HepG2 (cell line): Measurements from ENCODE around the gene RAB3C. TPM values are rescaled to one million over a fixed set of nuclear protein-coding genes. Genes with fewer than 3 reads are reported as not detected.

ENCODE experiments used
- ATAC-seq: fragments of 200-7000 bp; cut with Tn5 transposase; 3 replicates; pipeline ENCODE4 v1.9.1; 2020; ENCODE audit warnings: mild to moderate bottlenecking, moderate library complexity
- BruUV-seq: library from RNA; stranded (reverse); fragments of 400-500 nt; replicated peaks from 2 replicates; lab custom pipeline; 2021; lab: Mats Ljungman, UMichigan
- CTCF ChIA-PET: fragments of 300-600 bp; formaldehyde crosslinking; extraction: SDS; loops from one replicate; lab custom pipeline; 2021; ENCODE audit warnings: low total read pairs, inconsistent platforms, low intra/inter-chr PET ratio; lab: Yijun Ruan, JAX
- POLR2A ChIA-PET: fragments of 350-600 bp; sonication (Branson Sonifier 250); formaldehyde crosslinking; loops from one replicate; lab custom pipeline; 2020; ENCODE audit warnings: antibody characterized with exemption, inconsistent platforms; lab: Yijun Ruan, JAX
- DNase-seq: peaks from one replicate; pipeline ENCODE4 v3.0.0-alpha.2; 2015; ENCODE audit warnings: low spot score
- FAIRE-seq: peaks from 3 replicates; lab custom pipeline; 2011; peaks lifted over from hg19 to GRCh38; lab: Jason Lieb, UNC
- H2AFZ ChIP-seq: one replicate; pipeline ENCODE4 v1.6.1; 2011; ENCODE audit warnings: low read length, inconsistent platforms
- H3K27ac ChIP-seq: fragments of 300-600 bp; 3 replicates; pipeline ENCODE4 v1.8.0; 2011; ENCODE audit warnings: mixed run types, mild to moderate bottlenecking, mixed read lengths, low read length, inconsistent platforms; ENCODE audit not compliant: insufficient read depth; ENCODE audit errors: extremely low read length
- H3K27me3 ChIP-seq, 2 experiments: fragments of 200-600 bp in 1 of 2; 2 replicates in 1 of 2; 3 replicates in 1 of 2; pipeline versions ENCODE4 v1.6.0 to v1.8.0; 2011; ENCODE audit warnings: low read length in 2 of 2, mild to moderate bottlenecking in 2 of 2, moderate library complexity in 2 of 2, inconsistent platforms in 1 of 2; ENCODE audit not compliant: insufficient read depth in 2 of 2, control insufficient read depth in 1 of 2
- H3K36me3 ChIP-seq, 2 experiments: fragments of 200-600 bp in 1 of 2; replicated peaks in 1 of 2; 2 replicates in 1 of 2; 3 replicates in 1 of 2; pipeline versions ENCODE4 v1.5.1 to v1.8.0; 2011; ENCODE audit warnings: low read length in 2 of 2, inconsistent platforms in 1 of 2; ENCODE audit not compliant: insufficient read depth in 2 of 2, control insufficient read depth in 1 of 2
- H3K4me1 ChIP-seq: 2 replicates; pipeline ENCODE4 v1.5.1; 2012; ENCODE audit warnings: low read length, inconsistent platforms; ENCODE audit not compliant: insufficient read depth
- H3K4me2 ChIP-seq: 2 replicates; pipeline ENCODE4 v1.6.0; 2011; ENCODE audit warnings: low read depth, low read length, inconsistent platforms
- H3K4me3 ChIP-seq, 3 experiments: fragments of 200-600 bp in 1 of 3; sonication (generic), shearing (Covaris generic) in 1 of 3; replicated peaks in 1 of 3; 2 replicates each; pipeline ENCODE4 v1.5.1; 2011 to 2016; ENCODE audit warnings: low read length in 3 of 3, inconsistent platforms in 2 of 3, low read depth in 2 of 3, mild to moderate bottlenecking in 2 of 3, control low read depth in 1 of 3, mixed read lengths in 1 of 3; ENCODE audit not compliant: insufficient read depth in 1 of 3
- H3K79me2 ChIP-seq: one replicate; pipeline ENCODE4 v1.6.1; 2011; ENCODE audit warnings: low read length, inconsistent platforms; ENCODE audit not compliant: insufficient read depth
- H3K9ac ChIP-seq: 2 replicates; pipeline ENCODE4 v1.6.0; 2011; ENCODE audit warnings: mild to moderate bottlenecking, low read depth, low read length, inconsistent platforms; ENCODE audit not compliant: insufficient read depth
- H3K9me3 ChIP-seq: 2 replicates; pipeline ENCODE4 v1.5.1; 2012; ENCODE audit warnings: mild to moderate bottlenecking, low read length
- H4K20me1 ChIP-seq: 2 replicates; pipeline ENCODE4 v1.6.0; 2011; ENCODE audit warnings: inconsistent platforms, mild to moderate bottlenecking, low read length, moderate library complexity; ENCODE audit not compliant: insufficient read depth
- HMG20A ChIP-seq: IDR thresholded peaks from 2 replicates; pipeline ENCODE4 v1.6.1; 2016; ENCODE audit warnings: borderline replicate concordance
- KDM1A ChIP-seq: IDR thresholded peaks from 2 replicates; pipeline ENCODE4 v1.6.1; 2016; ENCODE audit warnings: missing compliant biosample characterization
- SOX5 ChIP-seq: IDR thresholded peaks from 2 replicates; pipeline ENCODE4 v1.6.1; 2016; ENCODE audit warnings: borderline replicate concordance
- ZNF451 ChIP-seq: sonication (generic); formaldehyde crosslinking; IDR thresholded peaks from 2 replicates; pipeline ENCODE4 v1.5.0; 2020; ENCODE audit warnings: mild to moderate bottlenecking, missing genetic modification reagents
- WGBS: methylation state at CpG from one replicate; pipeline ENCODE4 v1.1.6; 2017; ENCODE audit warnings: low lambda C conversion rate; 5-methylcytosine and 5-hydroxymethylcytosine counted together
- in situ Hi-C: cut with HindIII; loops from 2 replicates; pipeline ENCODE4 v1.10.0; 2017; ENCODE audit warnings: low pct_unique_long_range_greater_than_20kb; ENCODE audit not compliant: extremely low pct_ligation_motif_present
- intact Hi-C: fragments of 100-400 bp; cut with micrococcal nuclease; formaldehyde crosslinking; loops from one replicate; pipeline ENCODE4 v1.10.0; 2022; ENCODE audit not compliant: unreplicated experiment
- polyA plus RNA-seq, 8 experiments: library from polyadenylated mRNA; depleted of rRNA in 3 of 8; stranded (reverse) in 7 of 8; unstranded in 1 of 8; fragments of >200 nt; fragmentation: Illumina TruSeq in 4 of 8; extraction: Trizol in 4 of 8; gene quantifications; 2 replicates each; pipeline versions ENCODE4 v1.2.1 to v1.2.3, GENCODE V29; 2011 to 2016; ENCODE audit warnings: low read depth in 4 of 8, missing spikeins in 1 of 8, mixed read lengths in 1 of 8; ENCODE audit not compliant: insufficient read depth in 1 of 8
- total RNA-seq, 5 experiments: library from RNA; depleted of rRNA; stranded (reverse); fragments of >200 nt; fragmentation: Illumina TruSeq; extraction: Trizol; gene quantifications; 2 replicates each; pipeline ENCODE4 v1.2.3, GENCODE V29; 2016; ENCODE audit warnings: low read depth in 1 of 5
- TF ChIP-seq, protein P1 (sequence below): sonication (generic); formaldehyde crosslinking; conservative IDR thresholded peaks from 2 replicates; pipeline ENCODE4 v1.8.1; 2023; ENCODE audit warnings: missing genetic modification reagents
- TF ChIP-seq, protein P2 (sequence below): sonication (generic); formaldehyde crosslinking; IDR thresholded peaks from 2 replicates; pipeline ENCODE4 v1.4.0; 2020; ENCODE audit warnings: mild to moderate bottlenecking, low read depth, missing genetic modification reagents
- TF ChIP-seq, protein P3 (sequence below): sonication (generic); formaldehyde crosslinking; IDR thresholded peaks from 2 replicates; pipeline ENCODE4 v1.5.0; 2020; ENCODE audit warnings: missing genetic modification reagents, mild to moderate bottlenecking, borderline replicate concordance
- TF ChIP-seq, protein P4 (sequence below): sonication (generic); formaldehyde crosslinking; IDR thresholded peaks from one replicate; pipeline ENCODE4 v1.5.1; 2020; ENCODE audit warnings: mild to moderate bottlenecking, missing genetic modification reagents; ENCODE audit errors: not compliant biosample characterization
- TF ChIP-seq, protein P5 (sequence below): sonication (generic); formaldehyde crosslinking; IDR thresholded peaks from 2 replicates; pipeline ENCODE4 v1.4.0; 2020; ENCODE audit warnings: missing genetic modification reagents, mild to moderate bottlenecking, borderline replicate concordance
- TF ChIP-seq, protein P6 (sequence below): sonication (generic); formaldehyde crosslinking; IDR thresholded peaks from 2 replicates; pipeline ENCODE4 v1.5.0; 2020; ENCODE audit warnings: missing genetic modification reagents

RAB3C gene
- total and polyA plus RNA-seq, 2 of the 13 experiments (the other 11 are each of a cell fraction or from before 2014, with no cell fraction given) = not detected

DNA sequence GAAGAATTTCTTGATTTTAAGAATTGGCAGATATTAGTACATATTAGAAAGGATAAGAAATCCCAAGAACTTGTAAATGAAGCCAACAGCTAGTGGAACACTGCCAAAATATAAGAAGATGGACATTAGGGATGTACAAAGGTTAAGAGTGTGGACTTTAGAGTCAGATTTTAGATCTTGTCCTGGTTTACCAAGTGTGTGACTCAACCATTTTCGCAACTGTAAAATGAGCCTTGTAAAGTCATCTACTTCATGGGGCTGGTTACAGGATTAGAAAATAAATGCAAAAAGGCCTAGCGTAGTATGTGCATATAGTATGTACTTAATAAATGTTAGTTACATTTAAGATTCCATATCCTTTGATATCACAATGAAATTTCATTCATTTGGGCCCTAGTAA lies 260.0 kb downstream of the RAB3C start:
- intact Hi-C loops (no loop called here), in situ Hi-C loops (no loop called here)
- BruUV-seq = no TSS peak
- 20% methylated on average over 2 of the region's 2 CpGs for WGBS
- ATAC-seq (no peak), FAIRE-seq (no peak), DNase-seq (no peak)
- Histone ChIP-seq H3K9me3 (peaks cover 4% of the 10 kb centered on the region; the same call in 1 of the 2 replicates), H4K20me1 (no peaks in the 10 kb centered on the region), H3K27ac (no peak overlapping the region), H2AFZ (no peak overlapping the region), H3K36me3 (no peaks in the 10 kb centered on the region), H3K4me1 (no peaks in the 10 kb centered on the region), H3K27me3 (no peaks in the 10 kb centered on the region), H3K4me2 (no peak overlapping the region), H3K4me3 (no peak overlapping the region), H3K79me2 (no peaks in the 10 kb centered on the region), H3K9ac (no peak overlapping the region)
- ChIA-PET POLR2A (no interaction called here), CTCF (no interaction called here)
- TF ChIP-seq, protein P1, sequence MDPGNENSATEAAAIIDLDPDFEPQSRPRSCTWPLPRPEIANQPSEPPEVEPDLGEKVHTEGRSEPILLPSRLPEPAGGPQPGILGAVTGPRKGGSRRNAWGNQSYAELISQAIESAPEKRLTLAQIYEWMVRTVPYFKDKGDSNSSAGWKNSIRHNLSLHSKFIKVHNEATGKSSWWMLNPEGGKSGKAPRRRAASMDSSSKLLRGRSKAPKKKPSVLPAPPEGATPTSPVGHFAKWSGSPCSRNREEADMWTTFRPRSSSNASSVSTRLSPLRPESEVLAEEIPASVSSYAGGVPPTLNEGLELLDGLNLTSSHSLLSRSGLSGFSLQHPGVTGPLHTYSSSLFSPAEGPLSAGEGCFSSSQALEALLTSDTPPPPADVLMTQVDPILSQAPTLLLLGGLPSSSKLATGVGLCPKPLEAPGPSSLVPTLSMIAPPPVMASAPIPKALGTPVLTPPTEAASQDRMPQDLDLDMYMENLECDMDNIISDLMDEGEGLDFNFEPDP = no peak
- no peak for TF ChIP-seq HMG20A (CRISPR knock-in tag)
- no peak for TF ChIP-seq SOX5 (CRISPR knock-in tag)
- TF ChIP-seq, protein P2, sequence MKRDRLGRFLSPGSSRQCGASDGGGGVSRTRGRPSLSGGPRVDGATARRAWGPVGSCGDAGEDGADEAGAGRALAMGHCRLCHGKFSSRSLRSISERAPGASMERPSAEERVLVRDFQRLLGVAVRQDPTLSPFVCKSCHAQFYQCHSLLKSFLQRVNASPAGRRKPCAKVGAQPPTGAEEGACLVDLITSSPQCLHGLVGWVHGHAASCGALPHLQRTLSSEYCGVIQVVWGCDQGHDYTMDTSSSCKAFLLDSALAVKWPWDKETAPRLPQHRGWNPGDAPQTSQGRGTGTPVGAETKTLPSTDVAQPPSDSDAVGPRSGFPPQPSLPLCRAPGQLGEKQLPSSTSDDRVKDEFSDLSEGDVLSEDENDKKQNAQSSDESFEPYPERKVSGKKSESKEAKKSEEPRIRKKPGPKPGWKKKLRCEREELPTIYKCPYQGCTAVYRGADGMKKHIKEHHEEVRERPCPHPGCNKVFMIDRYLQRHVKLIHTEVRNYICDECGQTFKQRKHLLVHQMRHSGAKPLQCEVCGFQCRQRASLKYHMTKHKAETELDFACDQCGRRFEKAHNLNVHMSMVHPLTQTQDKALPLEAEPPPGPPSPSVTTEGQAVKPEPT (CRISPR knock-in tag) = no peak
- TF ChIP-seq, protein P3, sequence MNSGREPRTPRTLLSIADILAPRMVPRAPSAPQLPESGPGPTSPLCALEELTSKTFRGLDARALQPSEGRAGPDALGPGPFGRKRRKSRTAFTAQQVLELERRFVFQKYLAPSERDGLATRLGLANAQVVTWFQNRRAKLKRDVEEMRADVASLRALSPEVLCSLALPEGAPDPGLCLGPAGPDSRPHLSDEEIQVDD (CRISPR knock-in tag) = no peak
- no peak for TF ChIP-seq KDM1A (CRISPR knock-in tag)
- TF ChIP-seq ZNF451 (CRISPR knock-in tag) = no peak
- TF ChIP-seq, protein P4, sequence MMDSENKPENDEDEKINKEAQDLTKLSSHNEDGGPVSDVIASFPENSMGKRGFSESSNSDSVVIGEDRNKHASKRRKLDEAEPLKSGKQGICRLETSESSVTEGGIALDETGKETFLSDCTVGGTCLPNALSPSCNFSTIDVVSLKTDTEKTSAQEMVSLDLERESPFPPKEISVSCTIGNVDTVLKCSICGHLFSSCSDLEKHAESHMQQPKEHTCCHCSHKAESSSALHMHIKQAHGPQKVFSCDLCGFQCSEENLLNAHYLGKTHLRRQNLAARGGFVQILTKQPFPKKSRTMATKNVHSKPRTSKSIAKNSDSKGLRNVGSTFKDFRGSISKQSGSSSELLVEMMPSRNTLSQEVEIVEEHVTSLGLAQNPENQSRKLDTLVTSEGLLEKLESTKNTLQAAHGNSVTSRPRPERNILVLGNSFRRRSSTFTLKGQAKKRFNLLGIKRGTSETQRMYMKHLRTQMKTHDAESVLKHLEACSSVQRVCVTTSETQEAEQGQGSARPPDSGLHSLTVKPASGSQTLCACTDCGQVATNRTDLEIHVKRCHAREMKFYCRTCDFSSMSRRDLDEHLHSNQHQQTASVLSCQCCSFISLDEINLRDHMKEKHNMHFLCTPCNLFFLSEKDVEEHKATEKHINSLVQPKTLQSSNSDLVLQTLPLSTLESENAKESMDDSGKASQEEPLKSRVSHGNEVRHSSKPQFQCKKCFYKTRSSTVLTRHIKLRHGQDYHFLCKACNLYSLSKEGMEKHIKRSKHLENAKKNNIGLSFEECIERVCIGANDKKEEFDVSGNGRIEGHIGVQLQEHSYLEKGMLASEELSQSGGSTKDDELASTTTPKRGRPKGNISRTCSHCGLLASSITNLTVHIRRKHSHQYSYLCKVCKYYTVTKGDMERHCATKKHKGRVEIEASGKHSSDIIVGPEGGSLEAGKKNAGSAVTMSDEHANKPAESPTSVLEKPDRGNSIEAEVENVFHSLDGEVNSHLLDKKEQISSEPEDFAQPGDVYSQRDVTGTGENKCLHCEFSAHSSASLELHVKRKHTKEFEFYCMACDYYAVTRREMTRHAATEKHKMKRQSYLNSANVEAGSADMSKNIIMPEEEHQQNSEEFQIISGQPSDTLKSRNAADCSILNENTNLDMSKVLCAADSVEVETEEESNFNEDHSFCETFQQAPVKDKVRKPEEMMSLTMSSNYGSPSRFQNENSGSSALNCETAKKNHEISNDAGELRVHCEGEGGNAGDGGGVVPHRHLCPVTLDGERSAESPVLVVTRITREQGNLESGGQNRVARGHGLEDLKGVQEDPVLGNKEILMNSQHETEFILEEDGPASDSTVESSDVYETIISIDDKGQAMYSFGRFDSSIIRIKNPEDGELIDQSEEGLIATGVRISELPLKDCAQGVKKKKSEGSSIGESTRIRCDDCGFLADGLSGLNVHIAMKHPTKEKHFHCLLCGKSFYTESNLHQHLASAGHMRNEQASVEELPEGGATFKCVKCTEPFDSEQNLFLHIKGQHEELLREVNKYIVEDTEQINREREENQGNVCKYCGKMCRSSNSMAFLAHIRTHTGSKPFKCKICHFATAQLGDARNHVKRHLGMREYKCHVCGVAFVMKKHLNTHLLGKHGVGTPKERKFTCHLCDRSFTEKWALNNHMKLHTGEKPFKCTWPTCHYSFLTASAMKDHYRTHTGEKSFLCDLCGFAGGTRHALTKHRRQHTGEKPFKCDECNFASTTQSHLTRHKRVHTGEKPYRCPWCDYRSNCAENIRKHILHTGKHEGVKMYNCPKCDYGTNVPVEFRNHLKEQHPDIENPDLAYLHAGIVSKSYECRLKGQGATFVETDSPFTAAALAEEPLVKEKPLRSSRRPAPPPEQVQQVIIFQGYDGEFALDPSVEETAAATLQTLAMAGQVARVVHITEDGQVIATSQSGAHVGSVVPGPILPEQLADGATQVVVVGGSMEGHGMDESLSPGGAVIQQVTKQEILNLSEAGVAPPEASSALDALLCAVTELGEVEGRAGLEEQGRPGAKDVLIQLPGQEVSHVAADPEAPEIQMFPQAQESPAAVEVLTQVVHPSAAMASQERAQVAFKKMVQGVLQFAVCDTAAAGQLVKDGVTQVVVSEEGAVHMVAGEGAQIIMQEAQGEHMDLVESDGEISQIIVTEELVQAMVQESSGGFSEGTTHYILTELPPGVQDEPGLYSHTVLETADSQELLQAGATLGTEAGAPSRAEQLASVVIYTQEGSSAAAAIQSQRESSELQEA = no peak
- TF ChIP-seq, protein P5, sequence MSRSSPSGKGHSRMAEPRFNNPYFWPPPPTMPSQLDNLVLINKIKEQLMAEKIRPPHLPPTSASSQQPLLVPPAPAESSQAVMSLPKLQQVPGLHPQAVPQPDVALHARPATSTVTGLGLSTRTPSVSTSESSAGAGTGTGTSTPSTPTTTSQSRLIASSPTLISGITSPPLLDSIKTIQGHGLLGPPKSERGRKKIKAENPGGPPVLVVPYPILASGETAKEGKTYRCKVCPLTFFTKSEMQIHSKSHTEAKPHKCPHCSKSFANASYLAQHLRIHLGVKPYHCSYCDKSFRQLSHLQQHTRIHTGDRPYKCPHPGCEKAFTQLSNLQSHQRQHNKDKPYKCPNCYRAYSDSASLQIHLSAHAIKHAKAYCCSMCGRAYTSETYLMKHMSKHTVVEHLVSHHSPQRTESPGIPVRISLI (CRISPR knock-in tag) = no peak
- TF ChIP-seq, protein P6, sequence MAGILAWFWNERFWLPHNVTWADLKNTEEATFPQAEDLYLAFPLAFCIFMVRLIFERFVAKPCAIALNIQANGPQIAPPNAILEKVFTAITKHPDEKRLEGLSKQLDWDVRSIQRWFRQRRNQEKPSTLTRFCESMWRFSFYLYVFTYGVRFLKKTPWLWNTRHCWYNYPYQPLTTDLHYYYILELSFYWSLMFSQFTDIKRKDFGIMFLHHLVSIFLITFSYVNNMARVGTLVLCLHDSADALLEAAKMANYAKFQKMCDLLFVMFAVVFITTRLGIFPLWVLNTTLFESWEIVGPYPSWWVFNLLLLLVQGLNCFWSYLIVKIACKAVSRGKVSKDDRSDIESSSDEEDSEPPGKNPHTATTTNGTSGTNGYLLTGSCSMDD (CRISPR knock-in tag) = no peak
